A549 treated with CORT108297 at 1 μM for 4 hours (cell line): ENCODE results near the gene EPN1. TPM values are rescaled to one million over a fixed set of nuclear protein-coding genes. Genes with fewer than 3 reads are reported as not detected.

Experiments used
- total RNA-seq: library from RNA; stranded (reverse); fragments of 200-300 nt; extraction: Qiagen RNA extraction; gene quantifications from 5 replicates; pipeline ENCODE4 v1.2.3, GENCODE V29; 2022

EPN1 gene
- 135 to 220 TPM (median 215 TPM) in 5 replicates for total RNA-seq

DNA sequence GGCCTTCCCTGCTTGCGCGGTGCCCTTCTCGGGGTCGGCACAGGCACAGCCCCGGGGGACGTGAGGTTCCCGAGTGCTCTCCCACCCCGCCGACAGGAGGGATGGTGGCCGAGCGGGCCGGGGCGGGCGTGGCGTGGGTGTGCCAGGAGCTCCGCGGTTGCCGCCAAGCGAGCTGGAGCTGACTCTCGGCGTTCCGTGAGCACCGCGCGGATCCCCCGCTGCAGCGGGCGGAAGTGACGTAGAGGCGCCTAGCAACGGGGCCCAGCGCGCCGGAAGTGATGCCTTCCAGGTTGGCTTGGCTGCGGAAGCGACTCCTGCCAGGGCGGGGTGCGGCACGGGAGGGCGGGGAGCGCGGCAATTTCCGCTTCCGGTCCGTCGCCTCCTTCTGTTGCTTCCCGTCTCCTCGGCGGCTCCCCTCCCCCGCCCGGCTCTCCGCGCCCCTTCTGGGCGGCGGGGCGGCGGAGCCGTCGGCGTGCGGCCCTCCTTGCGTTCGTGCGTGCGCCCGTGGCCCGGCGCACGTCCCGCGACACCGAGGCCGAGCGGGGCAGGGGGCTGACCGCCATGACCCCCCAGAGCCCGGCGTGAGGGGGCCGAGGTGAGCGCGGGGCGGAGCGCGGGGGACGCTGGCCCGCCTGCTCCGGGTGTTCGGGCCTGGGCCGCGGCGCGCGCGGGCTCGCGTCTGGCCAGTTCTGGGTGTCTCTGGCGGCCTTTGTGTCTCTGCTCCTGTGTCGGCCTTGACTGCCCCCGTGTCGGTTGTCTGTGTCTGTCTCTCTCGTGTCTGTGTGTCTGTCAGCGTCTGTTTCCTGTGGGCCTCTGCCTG is at the start of gene EPN1:
EPN1 (plus strand) TSS at position 386 of the 820 bp plus-strand sequence. CDS start 3,402 bp downstream, outside the sequence.

DNA sequence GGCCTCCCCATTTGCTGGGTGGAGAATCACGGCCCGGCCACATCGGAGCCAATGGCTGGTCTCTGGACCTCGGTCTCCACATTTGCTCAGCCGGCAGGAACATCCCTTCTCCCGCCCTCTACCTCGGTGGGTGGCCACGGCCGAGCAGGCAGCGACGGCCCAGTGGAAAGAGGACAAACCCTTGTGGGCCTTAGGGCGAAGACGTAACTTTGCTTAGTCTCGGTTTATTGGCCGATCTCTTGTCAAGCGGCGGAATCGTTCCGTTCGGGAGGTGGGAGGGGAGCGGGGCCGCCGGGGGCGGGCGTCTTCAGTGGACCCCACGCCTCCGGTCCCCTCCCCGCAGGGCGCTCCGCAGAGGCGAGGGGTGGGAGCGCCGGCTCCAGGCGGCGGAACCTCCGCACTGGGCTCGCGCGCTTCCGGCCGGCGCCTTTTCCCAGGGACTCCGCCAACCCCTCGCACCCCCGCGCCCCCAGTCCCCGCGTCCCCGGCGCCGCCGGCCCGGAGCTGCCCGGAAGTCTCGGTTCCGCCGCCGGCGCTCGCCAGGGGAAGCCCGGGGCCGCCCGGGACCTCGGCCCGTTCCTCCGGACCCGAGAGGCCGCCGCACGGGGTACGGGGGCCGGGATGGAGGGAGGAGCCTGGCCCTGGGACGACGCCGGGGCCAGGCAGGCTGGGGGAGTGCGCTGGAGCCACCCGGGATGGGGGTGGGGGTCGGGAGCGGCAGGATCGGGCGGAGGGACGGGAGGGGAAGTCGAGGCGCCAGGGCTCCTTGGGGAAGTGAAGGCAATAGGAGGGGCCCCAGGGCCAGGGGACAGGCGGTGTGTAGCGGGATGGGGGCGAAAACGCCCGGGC is 34.2 kb upstream of the EPN1 start, which contains the start of gene ZNF580:
ZNF580 (plus strand) TSS at position 426 of the 849 bp plus-strand sequence. CDS start 1,507 bp downstream, outside the sequence.

GRCh38 chr19:55643003-55643886 is 31.8 kb upstream of the EPN1 start, which contains the start of gene ZNF581:
ZNF581 (plus strand) TSS chr19:55643649; CDS start chr19:55644572, 923 bp downstream.

DNA sequence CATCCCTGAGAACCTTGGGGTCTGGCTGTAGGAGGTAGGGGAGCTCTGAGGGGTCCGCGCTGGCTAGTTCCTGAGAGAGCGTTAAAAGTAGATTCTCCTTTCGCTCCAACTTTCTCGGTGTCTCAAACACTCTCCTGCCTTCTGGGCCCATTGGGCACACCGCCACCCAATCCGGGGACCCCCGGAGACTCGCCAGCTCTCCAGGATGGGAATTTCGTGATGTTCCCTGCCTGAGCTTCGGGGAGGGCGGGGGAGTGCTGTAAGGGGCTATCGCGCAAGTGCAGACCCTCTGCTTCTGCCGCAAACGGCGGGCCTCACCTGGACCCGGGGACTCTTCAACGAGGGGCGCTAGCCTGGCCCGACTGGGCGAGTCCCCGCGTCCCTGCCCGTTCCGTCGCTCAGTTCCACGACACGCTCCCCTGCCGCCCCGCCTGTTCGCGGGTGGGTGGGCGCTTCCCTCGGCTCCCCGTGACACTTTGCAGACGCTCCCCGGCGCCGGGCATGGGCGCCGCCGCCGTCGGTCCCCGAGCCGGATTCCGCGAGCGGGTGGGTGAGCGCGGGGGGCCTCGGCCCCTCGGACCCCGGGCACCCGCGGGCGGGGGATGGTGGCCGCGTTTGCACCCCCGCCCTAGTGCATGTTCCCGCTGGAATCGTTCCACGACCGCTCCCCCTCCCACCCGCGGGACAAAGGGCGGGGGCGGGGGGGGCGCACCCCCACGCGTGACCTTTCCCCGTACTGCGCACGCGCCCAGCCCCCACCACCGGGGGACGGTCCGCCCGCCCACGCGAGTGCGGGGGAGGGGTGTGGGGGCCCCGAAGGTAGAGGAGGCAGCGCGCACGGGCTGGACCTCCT is 27.1 kb upstream of the EPN1 start, which contains the start of gene CCDC106:
CCDC106 (plus strand) TSS at position 481 of the 853 bp plus-strand sequence. CDS start 835 bp downstream, outside the sequence.

GRCh38 chr19:55654868-55655647 is 20.0 kb upstream of the EPN1 start, which contains the start of gene U2AF2:
U2AF2 (plus strand) TSS chr19:55655035; CDS start chr19:55655105, 70 bp downstream.

GRCh38 chr19:55738302-55738701 is 63.3 kb downstream of the EPN1 start, which contains the start of gene NLRP9:
NLRP9 (minus strand) TSS chr19:55738402; CDS start chr19:55738374, 28 bp downstream.

DNA sequence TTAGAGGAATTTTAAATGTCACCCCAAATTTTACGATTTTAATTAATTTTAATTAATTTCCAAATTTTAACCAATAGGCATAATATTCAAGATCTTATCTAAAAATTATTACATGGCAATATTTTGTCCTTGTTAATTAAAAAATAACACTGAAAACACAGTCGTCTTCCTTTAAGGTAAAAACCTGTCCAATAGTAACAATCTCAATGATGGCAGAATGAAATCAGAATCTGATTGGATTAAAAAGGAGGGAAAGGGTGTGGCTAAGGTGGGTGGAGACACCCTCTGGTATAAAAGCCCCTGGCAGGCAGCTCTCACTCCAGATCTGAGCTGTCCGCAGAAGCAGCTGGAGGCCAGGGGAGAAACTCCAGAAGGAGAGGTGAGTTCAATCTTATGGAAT is 83.8 kb downstream of the EPN1 start, which contains the start of gene RFPL4A:
RFPL4A (plus strand) TSS at position 301 of the 400 bp plus-strand sequence. CDS start 2,704 bp downstream, outside the sequence.

Other genes starting within 250 kb of the EPN1 start
- gene SHISA7, start 231.9 kb upstream of the EPN1 start, total RNA-seq: 0.02 TPM in 1 of 5 replicates, not detected in the others
- gene ISOC2, start 213.6 kb upstream of the EPN1 start, total RNA-seq: 54.6 to 66.3 TPM (median 63.5 TPM) in 5 replicates
- gene C19orf85, start 210.5 kb upstream of the EPN1 start, total RNA-seq: not detected in 5 replicates
- 5.7 to 8.8 TPM (median 7.8 TPM) in 5 replicates for gene ZNF628, start 198.6 kb upstream of the EPN1 start, total RNA-seq
- gene NAT14, start 190.0 kb upstream of the EPN1 start, total RNA-seq: 34.2 to 64.7 TPM (median 61.2 TPM) in 5 replicates
- 0.45 to 1.3 TPM (median 0.81 TPM) in 5 replicates for gene SSC5D, start 186.8 kb upstream of the EPN1 start, total RNA-seq
- 1.6 to 2.8 TPM (median 2.3 TPM) in 5 replicates for gene SBK2, start 138.1 kb upstream of the EPN1 start, total RNA-seq
- 1.7 to 2.0 TPM (median 1.9 TPM) in 5 replicates for gene SBK3, start 129.7 kb upstream of the EPN1 start, total RNA-seq
- gene ZNF579, start 94.4 kb upstream of the EPN1 start, total RNA-seq: 15.7 to 31.2 TPM (median 28.5 TPM) in 5 replicates
- 17.6 to 24.7 TPM (median 24.3 TPM) in 5 replicates for gene FIZ1, start 75.7 kb upstream of the EPN1 start, total RNA-seq
- 13.4 to 21.2 TPM (median 20.6 TPM) in 5 replicates for gene ZNF524, start 74.9 kb upstream of the EPN1 start, total RNA-seq
- 7.3 to 13.8 TPM (median 12.5 TPM) in 5 replicates for gene ZNF865, start 69.6 kb upstream of the EPN1 start, total RNA-seq
- 5.6 to 6.2 TPM (median 5.8 TPM) in 5 replicates for gene ZNF784, start 50.7 kb upstream of the EPN1 start, total RNA-seq
- 29.4 to 56.4 TPM (median 50.5 TPM) in 5 replicates for gene ZNF580, start 34.2 kb upstream of the EPN1 start, total RNA-seq
- 36.6 to 52.1 TPM (median 49.2 TPM) in 5 replicates for gene ZNF581, start 31.6 kb upstream of the EPN1 start, total RNA-seq
- 14.1 to 20.4 TPM (median 19.1 TPM) in 5 replicates for gene CCDC106, start 27.0 kb upstream of the EPN1 start, total RNA-seq
- 264 to 319 TPM (median 303 TPM) in 5 replicates for gene U2AF2, start 20.2 kb upstream of the EPN1 start, total RNA-seq
- not detected in 5 replicates for gene NLRP9, start 63.2 kb downstream of the EPN1 start, total RNA-seq
- 0.31 to 0.54 TPM (median 0.45 TPM) in 5 replicates for gene RFPL4A, start 83.9 kb downstream of the EPN1 start, total RNA-seq
- 0.28 TPM in 1 of 5 replicates, not detected in the others for gene RFPL4AL1, start 93.9 kb downstream of the EPN1 start, total RNA-seq
- gene NLRP11, start 156.8 kb downstream of the EPN1 start, total RNA-seq: 0.05 to 0.08 TPM (median 0.06 TPM) in 4 of 5 replicates, not detected in the other
- not detected in 5 replicates for gene NLRP4, start 161.3 kb downstream of the EPN1 start, total RNA-seq